ENCODE measurements around the gene TEX28. TPM values are rescaled to one million over a fixed set of nuclear protein-coding genes. Genes with fewer than 3 reads are reported as not detected.
"Not testable (repeated sequence)": the region's sequence is repeated elsewhere in the genome, so short reads cannot be mapped to it uniquely, and the experiment has no call there.

The TEX28 gene
- total RNA-seq, 1 experiment from 2014 or later, result not detected

DNA sequence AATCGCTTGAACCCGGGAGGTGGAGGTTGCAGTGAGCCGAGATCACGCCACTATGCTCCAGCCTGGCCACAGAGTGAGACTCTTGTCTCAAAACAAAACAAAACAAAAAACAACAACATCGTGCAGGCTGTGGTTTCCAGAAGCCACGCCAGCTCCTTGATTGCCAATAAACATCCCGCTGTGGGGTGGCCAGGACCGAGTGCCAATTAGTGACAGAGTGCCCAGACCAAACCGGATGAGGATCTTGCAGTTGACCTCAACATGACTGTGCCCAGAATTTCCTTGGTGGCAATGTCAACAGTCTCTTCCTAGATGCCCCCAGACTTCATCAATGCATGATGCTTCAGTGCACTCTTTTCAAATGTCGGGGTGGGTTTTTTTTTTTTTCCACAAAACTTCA, 36.2 kb downstream of the TEX28 start:
- H3K27me3 Mint-ChIP-seq (ENCODE audit: unreplicated experiment); H3K4me1 Mint-ChIP-seq (ENCODE audit: low read depth, unreplicated experiment); H3K36me3 Mint-ChIP-seq (ENCODE audit: insufficient read depth, unreplicated experiment); BruUV-seq (replicated peaks); H3K27ac Mint-ChIP-seq (ENCODE audit: unreplicated experiment); CTCF ChIA-PET; H3K9me3 Mint-ChIP-seq (ENCODE audit: low read depth, unreplicated experiment); intact Hi-C loops (cut with micrococcal nuclease; ENCODE audit: unreplicated experiment); H3K4me3 Mint-ChIP-seq (ENCODE audit: low read depth, unreplicated experiment); DNase-seq: not testable (repeated sequence)

DNA sequence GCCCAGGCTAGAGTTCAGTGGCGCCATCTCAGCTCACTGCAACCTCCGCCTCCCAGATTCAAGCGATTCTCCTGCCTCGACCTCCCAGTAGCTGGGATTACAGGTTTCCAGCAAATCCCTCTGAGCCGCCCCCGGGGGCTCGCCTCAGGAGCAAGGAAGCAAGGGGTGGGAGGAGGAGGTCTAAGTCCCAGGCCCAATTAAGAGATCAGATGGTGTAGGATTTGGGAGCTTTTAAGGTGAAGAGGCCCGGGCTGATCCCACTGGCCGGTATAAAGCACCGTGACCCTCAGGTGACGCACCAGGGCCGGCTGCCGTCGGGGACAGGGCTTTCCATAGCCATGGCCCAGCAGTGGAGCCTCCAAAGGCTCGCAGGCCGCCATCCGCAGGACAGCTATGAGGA, 37.6 kb downstream of the TEX28 start, which contains the start of gene OPN1MW3:
Gene OPN1MW3, plus strand, starts transcription at position 301 of the 400 bp plus-strand sequence. Its CDS starts 38 bp downstream, at position 339.
- H3K36me3 Mint-ChIP-seq (ENCODE audit: insufficient read depth, unreplicated experiment); H3K27ac Mint-ChIP-seq (ENCODE audit: unreplicated experiment): not testable (repeated sequence)

DNA sequence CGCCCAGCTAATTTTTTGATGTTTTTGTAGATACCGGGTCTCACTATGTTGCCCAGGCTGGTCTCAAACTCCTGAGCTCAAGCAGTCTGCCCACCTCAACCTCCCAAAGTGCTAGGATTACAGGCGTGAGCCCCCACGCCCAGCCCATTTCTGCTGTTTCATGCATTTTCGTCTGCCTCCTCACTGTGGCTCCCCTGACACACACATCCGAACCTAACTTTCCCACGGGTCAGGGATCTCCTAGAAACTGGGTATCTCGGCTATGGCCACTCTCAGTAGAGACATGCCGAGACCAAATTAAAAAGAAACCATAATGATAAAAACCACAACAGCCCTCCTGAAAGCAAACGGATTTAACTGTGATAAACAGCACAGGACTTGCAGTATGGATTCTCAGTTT, 46.8 kb downstream of the TEX28 start:
- H3K4me1 Mint-ChIP-seq (ENCODE audit: low read depth, unreplicated experiment); H3K27ac Mint-ChIP-seq (ENCODE audit: unreplicated experiment); H3K9me3 Mint-ChIP-seq (ENCODE audit: low read depth, unreplicated experiment); H3K27me3 Mint-ChIP-seq (ENCODE audit: unreplicated experiment); H3K4me3 Mint-ChIP-seq (ENCODE audit: low read depth, unreplicated experiment); CTCF ChIA-PET; DNase-seq; H3K36me3 Mint-ChIP-seq (ENCODE audit: insufficient read depth, unreplicated experiment); intact Hi-C loops (cut with micrococcal nuclease; ENCODE audit: unreplicated experiment); BruUV-seq (replicated peaks): not testable (repeated sequence)

More for the DNA sequence above, 37.6 kb downstream of the TEX28 start, which contains the start of gene OPN1MW3:
- BruUV-seq (replicated peaks); H3K4me1 Mint-ChIP-seq (ENCODE audit: low read depth, unreplicated experiment); H3K9me3 Mint-ChIP-seq (ENCODE audit: low read depth, unreplicated experiment); intact Hi-C loops (cut with micrococcal nuclease; ENCODE audit: unreplicated experiment); H3K27me3 Mint-ChIP-seq (ENCODE audit: unreplicated experiment); H3K4me3 Mint-ChIP-seq (ENCODE audit: low read depth, unreplicated experiment); CTCF ChIA-PET; DNase-seq: not testable (repeated sequence)

DNA sequence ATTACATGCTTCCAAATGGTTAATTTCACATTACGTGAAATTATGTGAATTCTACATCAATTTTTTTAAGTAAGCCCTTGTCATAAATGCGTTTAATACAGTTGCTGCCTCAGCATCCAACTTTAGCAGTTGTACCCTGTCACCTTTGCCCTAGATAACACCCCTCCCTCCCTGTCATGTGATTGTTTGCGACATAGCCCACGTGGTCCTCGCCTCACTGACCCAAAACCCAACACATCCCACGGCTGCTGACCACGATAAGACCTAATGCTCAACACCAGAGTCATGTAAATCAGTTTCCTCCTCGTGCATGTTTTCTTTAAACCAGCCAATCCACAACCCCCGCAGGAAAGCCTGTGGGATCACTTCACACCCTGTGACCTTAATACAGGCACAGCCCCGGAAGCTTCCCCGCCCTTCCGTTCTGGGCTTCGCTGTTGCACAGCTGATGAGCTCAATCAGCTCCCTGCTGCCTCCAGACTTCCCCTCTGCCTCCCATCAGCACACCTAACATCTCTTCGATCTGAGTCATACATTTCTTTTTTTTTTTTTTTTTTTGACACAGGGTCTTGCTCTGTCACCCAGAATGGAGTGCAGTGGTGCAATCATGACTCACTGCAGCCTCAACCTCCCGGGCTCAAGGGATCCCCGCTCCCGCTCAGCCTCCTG, 47.4 kb downstream of the TEX28 start:
- intact Hi-C loops (cut with micrococcal nuclease; ENCODE audit: unreplicated experiment); H3K9me3 Mint-ChIP-seq (ENCODE audit: low read depth, unreplicated experiment); H3K36me3 Mint-ChIP-seq (ENCODE audit: insufficient read depth, unreplicated experiment); H3K4me1 Mint-ChIP-seq (ENCODE audit: low read depth, unreplicated experiment); H3K4me3 Mint-ChIP-seq (ENCODE audit: low read depth, unreplicated experiment); H3K27ac Mint-ChIP-seq (ENCODE audit: unreplicated experiment); DNase-seq; CTCF ChIA-PET; H3K27me3 Mint-ChIP-seq (ENCODE audit: unreplicated experiment); BruUV-seq (replicated peaks): not testable (repeated sequence)

DNA sequence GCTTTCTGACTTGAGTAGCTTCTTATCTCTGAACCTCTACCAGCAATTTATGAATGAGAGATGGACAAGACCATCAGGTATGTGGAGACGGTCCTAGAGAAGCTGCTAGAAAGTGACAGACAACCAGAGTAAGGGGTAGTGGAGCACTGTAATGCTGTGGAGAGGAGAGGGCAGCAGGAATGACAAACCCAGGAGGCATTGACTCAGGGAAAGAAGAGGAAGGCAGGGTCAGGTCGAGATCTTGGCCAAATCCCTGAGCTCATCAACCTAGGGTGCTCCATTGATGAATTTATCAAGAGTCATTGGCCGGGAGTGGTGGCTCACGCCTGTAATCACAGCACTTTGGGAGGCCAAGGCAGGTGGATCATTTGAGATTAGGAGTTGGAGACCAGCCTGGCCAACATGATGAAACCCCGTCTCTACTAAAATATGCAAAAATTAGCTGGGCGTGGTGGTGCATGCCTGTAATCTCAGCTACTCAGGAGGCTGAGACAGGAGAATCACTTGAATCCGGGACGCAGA, 54.9 kb downstream of the TEX28 start:
- DNase-seq; H3K27me3 Mint-ChIP-seq (ENCODE audit: unreplicated experiment); H3K36me3 Mint-ChIP-seq (ENCODE audit: insufficient read depth, unreplicated experiment); intact Hi-C loops (cut with micrococcal nuclease; ENCODE audit: unreplicated experiment); H3K27ac Mint-ChIP-seq (ENCODE audit: unreplicated experiment); H3K4me1 Mint-ChIP-seq (ENCODE audit: low read depth, unreplicated experiment); BruUV-seq (replicated peaks); H3K9me3 Mint-ChIP-seq (ENCODE audit: low read depth, unreplicated experiment); CTCF ChIA-PET; H3K4me3 Mint-ChIP-seq (ENCODE audit: low read depth, unreplicated experiment): not testable (repeated sequence)

DNA sequence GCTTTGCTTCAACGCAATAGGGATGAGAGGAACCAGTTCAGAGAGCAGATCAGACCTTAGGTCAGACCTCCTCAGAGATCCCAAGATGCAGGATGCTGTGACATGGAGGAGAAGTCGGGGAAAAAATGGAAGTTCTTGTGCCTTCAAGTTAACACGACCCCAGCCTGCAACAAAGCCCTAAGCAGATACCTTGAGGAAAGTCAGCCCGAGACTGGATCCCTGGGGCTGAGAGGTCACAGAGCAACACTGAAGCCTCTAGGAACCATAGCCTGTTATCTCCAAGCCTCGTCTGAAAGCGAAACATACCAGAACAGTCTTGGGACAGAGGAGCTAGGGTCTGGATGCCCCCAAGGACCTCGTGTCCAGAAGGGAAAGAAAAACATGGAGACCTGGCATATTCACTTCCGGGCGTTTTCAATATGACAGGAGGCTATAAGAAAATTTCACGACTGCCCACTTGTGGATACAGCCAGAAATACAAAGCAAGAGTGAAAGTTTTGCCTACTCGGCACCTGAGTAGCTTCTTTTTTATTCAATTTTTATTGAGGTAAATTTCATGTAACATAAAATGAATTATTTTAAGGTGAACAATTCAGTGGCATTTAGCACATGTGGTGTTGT, 55.9 kb downstream of the TEX28 start:
- CTCF ChIA-PET, result interaction anchor here (0.8 kb wide), 1 partner anchor 189 kb away, joined by 3 read pairs; no protein-coding TSS in a partner anchor
- not testable (repeated sequence) for DNase-seq

DNA sequence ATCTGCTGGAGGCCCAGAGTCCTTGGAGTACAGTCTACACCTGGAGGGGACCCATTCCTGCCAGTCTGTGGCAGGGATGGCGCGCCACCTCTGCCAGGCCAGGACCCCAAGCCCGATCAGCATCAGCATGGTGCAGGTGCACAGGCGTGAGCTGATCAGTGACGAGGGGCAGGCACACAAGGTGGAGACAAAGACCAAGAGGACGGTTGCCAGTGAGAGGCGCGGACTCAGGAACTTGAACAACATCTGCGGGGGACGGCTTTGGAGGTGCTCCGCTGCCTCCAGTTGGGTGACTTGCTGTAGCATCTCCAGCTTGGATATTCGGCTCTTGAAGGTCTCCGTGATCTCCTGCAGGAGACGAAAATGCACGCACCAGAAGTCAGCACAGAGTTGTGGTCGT, 61.3 kb downstream of the TEX28 start:
- H3K4me3 Mint-ChIP-seq (ENCODE audit: low read depth, unreplicated experiment); H3K27me3 Mint-ChIP-seq (ENCODE audit: unreplicated experiment); CTCF ChIA-PET; DNase-seq; H3K36me3 Mint-ChIP-seq (ENCODE audit: insufficient read depth, unreplicated experiment); H3K9me3 Mint-ChIP-seq (ENCODE audit: low read depth, unreplicated experiment); BruUV-seq (replicated peaks); intact Hi-C loops (cut with micrococcal nuclease; ENCODE audit: unreplicated experiment); H3K4me1 Mint-ChIP-seq (ENCODE audit: low read depth, unreplicated experiment); H3K27ac Mint-ChIP-seq (ENCODE audit: unreplicated experiment): not testable (repeated sequence)

More for the DNA sequence above, 55.9 kb downstream of the TEX28 start:
- BruUV-seq (replicated peaks); H3K4me1 Mint-ChIP-seq (ENCODE audit: low read depth, unreplicated experiment); H3K27ac Mint-ChIP-seq (ENCODE audit: unreplicated experiment); H3K36me3 Mint-ChIP-seq (ENCODE audit: insufficient read depth, unreplicated experiment); H3K27me3 Mint-ChIP-seq (ENCODE audit: unreplicated experiment); intact Hi-C loops (cut with micrococcal nuclease; ENCODE audit: unreplicated experiment); H3K4me3 Mint-ChIP-seq (ENCODE audit: low read depth, unreplicated experiment); H3K9me3 Mint-ChIP-seq (ENCODE audit: low read depth, unreplicated experiment): not testable (repeated sequence)

DNA sequence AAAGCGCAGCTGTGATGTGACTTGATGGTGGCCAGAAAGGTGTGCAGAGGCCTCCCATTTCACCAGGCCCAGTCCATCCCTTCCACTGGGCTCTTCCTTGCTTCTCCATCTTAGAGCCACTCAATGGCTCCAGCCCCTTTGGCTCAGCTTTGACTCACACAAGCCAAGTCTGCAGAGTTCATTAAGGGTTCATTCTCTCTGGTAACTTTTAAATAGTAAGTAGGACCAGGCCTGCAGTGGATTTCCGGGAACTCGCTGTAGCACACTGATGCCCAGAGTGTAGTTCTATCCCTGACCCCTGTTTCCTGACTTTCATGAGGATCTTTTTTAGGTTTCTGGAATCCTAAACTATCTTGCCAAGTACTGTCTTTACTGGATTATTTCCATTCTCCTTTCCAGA, 63.5 kb downstream of the TEX28 start:
- BruUV-seq (replicated peaks); H3K9me3 Mint-ChIP-seq (ENCODE audit: low read depth, unreplicated experiment); DNase-seq; H3K4me1 Mint-ChIP-seq (ENCODE audit: low read depth, unreplicated experiment); CTCF ChIA-PET; H3K27me3 Mint-ChIP-seq (ENCODE audit: unreplicated experiment); intact Hi-C loops (cut with micrococcal nuclease; ENCODE audit: unreplicated experiment); H3K27ac Mint-ChIP-seq (ENCODE audit: unreplicated experiment); H3K4me3 Mint-ChIP-seq (ENCODE audit: low read depth, unreplicated experiment); H3K36me3 Mint-ChIP-seq (ENCODE audit: insufficient read depth, unreplicated experiment): not testable (repeated sequence)

DNA sequence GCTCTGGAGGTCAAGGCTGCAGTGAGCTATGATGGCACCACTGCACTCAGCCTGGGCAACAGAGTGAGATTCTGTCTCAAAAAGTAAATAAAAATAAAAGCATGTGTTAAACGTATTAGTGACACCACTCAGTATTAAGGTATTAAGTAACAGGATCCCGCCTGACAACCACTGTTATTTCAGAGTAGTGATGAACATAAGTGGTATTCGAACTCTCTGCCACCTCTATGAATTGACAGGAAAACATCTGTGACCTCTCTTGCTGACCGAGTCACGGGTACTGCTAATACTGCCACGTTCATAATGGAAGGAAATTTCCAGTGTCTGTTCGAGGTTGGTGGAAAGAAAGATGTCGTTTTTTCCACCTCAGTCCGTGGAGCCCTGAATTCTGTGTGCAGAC, 68.2 kb downstream of the TEX28 start:
- intact Hi-C loops (cut with micrococcal nuclease; ENCODE audit: unreplicated experiment); H3K4me3 Mint-ChIP-seq (ENCODE audit: low read depth, unreplicated experiment): not testable (repeated sequence)

DNA sequence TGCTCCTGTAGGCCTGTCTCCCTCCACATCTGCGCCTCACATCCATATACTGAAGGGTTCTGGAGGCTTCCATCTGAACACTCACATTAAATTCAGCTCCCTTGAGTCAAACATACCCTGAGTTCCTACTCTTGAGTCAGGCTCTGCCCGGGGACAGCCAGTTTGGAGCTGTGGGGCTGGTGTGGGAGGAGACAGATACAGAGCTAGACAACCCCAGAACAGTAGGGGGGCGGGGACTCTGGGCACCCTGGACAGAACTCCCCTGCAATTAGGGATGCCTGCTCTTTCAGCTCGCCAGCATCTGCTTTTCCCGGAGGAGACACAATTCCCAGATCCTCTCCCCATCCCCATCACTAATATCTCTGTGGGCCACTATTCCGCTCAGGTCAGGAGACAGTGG, 69.6 kb downstream of the TEX28 start:
- H3K9me3 Mint-ChIP-seq (ENCODE audit: low read depth, unreplicated experiment); H3K4me1 Mint-ChIP-seq (ENCODE audit: low read depth, unreplicated experiment); H3K4me3 Mint-ChIP-seq (ENCODE audit: low read depth, unreplicated experiment); CTCF ChIA-PET; H3K36me3 Mint-ChIP-seq (ENCODE audit: insufficient read depth, unreplicated experiment); intact Hi-C loops (cut with micrococcal nuclease; ENCODE audit: unreplicated experiment); BruUV-seq (replicated peaks); H3K27me3 Mint-ChIP-seq (ENCODE audit: unreplicated experiment); H3K27ac Mint-ChIP-seq (ENCODE audit: unreplicated experiment); DNase-seq: not testable (repeated sequence)

More for the DNA sequence above, 68.2 kb downstream of the TEX28 start:
- H3K27me3 Mint-ChIP-seq (ENCODE audit: unreplicated experiment); CTCF ChIA-PET; H3K9me3 Mint-ChIP-seq (ENCODE audit: low read depth, unreplicated experiment); H3K36me3 Mint-ChIP-seq (ENCODE audit: insufficient read depth, unreplicated experiment); H3K4me1 Mint-ChIP-seq (ENCODE audit: low read depth, unreplicated experiment); DNase-seq; H3K27ac Mint-ChIP-seq (ENCODE audit: unreplicated experiment); BruUV-seq (replicated peaks): not testable (repeated sequence)

Data from Calu3 (cell line).